GM19238 (cell line): Measurements from ENCODE around the gene SUCNR1.
"Not testable (repeated sequence)": the region's sequence is repeated elsewhere in the genome, so short reads cannot be mapped to it uniquely, and the experiment has no call there.

Experiments used
- DNase-seq: peaks from one replicate; pipeline ENCODE4 v3.0.0; 2011; ENCODE audit warnings: low spot score; ENCODE audit not compliant: insufficient read length

SUCNR1 gene

GRCh38 chr3:151900884-151901643, 27.6 kb downstream of the SUCNR1 start:
- no peak for DNase-seq

GRCh38 chr3:151901644-151902285, 28.3 kb downstream of the SUCNR1 start:
- no peak for DNase-seq

GRCh38 chr3:151903501-151903991, 30.1 kb downstream of the SUCNR1 start:
- DNase-seq: no peak

GRCh38 chr3:151905647-151906046, 32.2 kb downstream of the SUCNR1 start:
- no peak for DNase-seq

- DNase-seq: no peak
Measured at GRCh38 chr3:151906751-151907150, 33.3 kb downstream of the SUCNR1 start.

- no peak for DNase-seq
Measured at GRCh38 chr3:151908399-151908798, 35.0 kb downstream of the SUCNR1 start.

GRCh38 chr3:151909681-151910405, 36.4 kb downstream of the SUCNR1 start:
- DNase-seq: no peak

- DNase-seq: no peak
Measured at GRCh38 chr3:151911462-151911861, 38.0 kb downstream of the SUCNR1 start.

GRCh38 chr3:151912028-151912427, 38.6 kb downstream of the SUCNR1 start:
- no peak for DNase-seq

- DNase-seq: no peak
Measured at GRCh38 chr3:151916781-151917180, 43.3 kb downstream of the SUCNR1 start.

- DNase-seq: no peak
Measured at GRCh38 chr3:151918253-151919029, 45.0 kb downstream of the SUCNR1 start.

- DNase-seq: no peak
Measured at GRCh38 chr3:151919030-151919328, 45.5 kb downstream of the SUCNR1 start.

- DNase-seq: no peak
Measured at GRCh38 chr3:151919446-151919845, 46.0 kb downstream of the SUCNR1 start.

- DNase-seq: no peak
Measured at GRCh38 chr3:151923901-151924300, 50.5 kb downstream of the SUCNR1 start.

- DNase-seq: no peak
Measured at GRCh38 chr3:151924753-151925152, 51.3 kb downstream of the SUCNR1 start.

GRCh38 chr3:151925419-151925818, 52.0 kb downstream of the SUCNR1 start:
- DNase-seq: no peak

- no peak for DNase-seq
Measured at GRCh38 chr3:151925876-151926275, 52.4 kb downstream of the SUCNR1 start.

- no peak for DNase-seq
Measured at GRCh38 chr3:151926956-151927355, 53.5 kb downstream of the SUCNR1 start.

GRCh38 chr3:151927915-151928525, 54.6 kb downstream of the SUCNR1 start:
- DNase-seq: not testable (repeated sequence)

- DNase-seq: no peak
Measured at GRCh38 chr3:151931171-151931570, 57.7 kb downstream of the SUCNR1 start.

- DNase-seq: no peak
Measured at GRCh38 chr3:151933234-151933853, 59.9 kb downstream of the SUCNR1 start.
